ENCODE results near the gene SNTB2. TPM values are rescaled to one million over a fixed set of nuclear protein-coding genes. Genes with fewer than 3 reads are reported as not detected.

SNTB2 gene
- total and polyA plus RNA-seq, 8 donors, result 4.0 to 74.4 (median 22.1) TPM

GRCh38 chr16:69187446-69188235, 677 bp downstream of the SNTB2 start:
- H3K36me3 ChIP-seq, result no peaks in the 10 kb centered on the region
- peak overlapping the region; percentile 61 to 93 (median 85) for H3K4me3 ChIP-seq
- WGBS, 5 donors, result 0 to 1% (median 0%) methylated on average over 23 to 76 of the region's 76 CpGs
- no peaks in the 10 kb centered on the region for H3K9me3 ChIP-seq
- peaks cover 36 to 69% (median 49%) of the 10 kb centered on the region in 4 donors for H3K4me1 ChIP-seq
- peak; percentile 60 to 78 for DNase-seq
- TF ChIP-seq CTCF (IDR thresholded peaks at IDR 0.05) (no peak), EP300 (IDR thresholded peaks at IDR 0.05) (no peak), POLR2A (IDR thresholded peaks at IDR 0.05) (no peak), POLR2AphosphoS5 (IDR thresholded peaks at IDR 0.05) (no peak)
- intact Hi-C loops (cut with DNase I; ENCODE audit: low total_unique reads), result no loop called here
- no peaks in the 10 kb centered on the region for H3K27me3 ChIP-seq
- H3K27ac ChIP-seq, result peak overlapping the region; percentile 93 to 99 (median 94)

GRCh38 chr16:69188236-69188549, 1.2 kb downstream of the SNTB2 start:
- peak overlapping the region; percentile 93 to 99 (median 94) for H3K27ac ChIP-seq
- peak overlapping the region; percentile 61 to 93 (median 85) for H3K4me3 ChIP-seq
- intact Hi-C loops (cut with DNase I; ENCODE audit: low total_unique reads), result no loop called here
- no peak for TF ChIP-seq EP300 (IDR thresholded peaks at IDR 0.05)
- no peak for TF ChIP-seq POLR2AphosphoS5 (IDR thresholded peaks at IDR 0.05)
- no peak for TF ChIP-seq CTCF (IDR thresholded peaks at IDR 0.05)
- TF ChIP-seq POLR2A (IDR thresholded peaks at IDR 0.05), result no peak
- no peaks in the 10 kb centered on the region for H3K27me3 ChIP-seq
- peak in 1 of 2 donors; percentile 71 for DNase-seq
- peaks cover 36 to 69% (median 50%) of the 10 kb centered on the region in 4 donors for H3K4me1 ChIP-seq
- no peaks in the 10 kb centered on the region for H3K36me3 ChIP-seq
- no peaks in the 10 kb centered on the region for H3K9me3 ChIP-seq
- WGBS, 5 donors, result 0 to 5% (median 2%) methylated on average over 5 of the region's 5 CpGs

- Histone ChIP-seq H3K9me3 (no peaks in the 10 kb centered on the region), H3K27me3 (no peaks in the 10 kb centered on the region), H3K27ac (peak overlapping the region in 4 of 5 donors; percentile 93 to 98 (median 94)), H3K4me1 (peaks cover 42 to 70% (median 55%) of the 10 kb centered on the region in 4 donors), H3K4me3 (peak overlapping the region; percentile 61 to 93 (median 85)), H3K36me3 (no peaks in the 10 kb centered on the region)
- peak in 1 of 2 donors; percentile 44 for DNase-seq
- TF ChIP-seq POLR2AphosphoS5 (IDR thresholded peaks at IDR 0.05) (peak in 1 of 3 donors; percentile 17), POLR2A (IDR thresholded peaks at IDR 0.05) (no peak), CTCF (IDR thresholded peaks at IDR 0.05) (no peak), EP300 (IDR thresholded peaks at IDR 0.05) (no peak)
- WGBS, 5 donors, result 28 to 40% (median 34%) methylated on average over 5 of the region's 5 CpGs
- intact Hi-C loops (cut with DNase I; ENCODE audit: low total_unique reads), result no loop called here
Observed at GRCh38 chr16:69188716-69189115, 1.8 kb downstream of the SNTB2 start.

GRCh38 chr16:69190046-69190588, 3.2 kb downstream of the SNTB2 start:
- no peak for DNase-seq
- no peak for TF ChIP-seq POLR2A (IDR thresholded peaks at IDR 0.05)
- no peak for TF ChIP-seq POLR2AphosphoS5 (IDR thresholded peaks at IDR 0.05)
- no peak for TF ChIP-seq EP300 (IDR thresholded peaks at IDR 0.05)
- TF ChIP-seq CTCF (IDR thresholded peaks at IDR 0.05), result no peak
- Histone ChIP-seq H3K4me1 (peaks cover 56 to 80% (median 66%) of the 10 kb centered on the region in 4 donors), H3K4me3 (peak overlapping the region in 1 of 4 donors; percentile 91), H3K9me3 (no peaks in the 10 kb centered on the region), H3K27ac (no peak overlapping the region), H3K36me3 (no peaks in the 10 kb centered on the region), H3K27me3 (no peaks in the 10 kb centered on the region)
- 62 to 77% (median 67%) methylated on average over 2 of the region's 2 CpGs for WGBS, 5 donors
- intact Hi-C loops (cut with DNase I; ENCODE audit: low total_unique reads), result no loop called here
